ENCODE data around the gene MECP2.

MECP2 gene

GRCh38 chrX:154061801-154062200 lies 35.7 kb downstream of the MECP2 start:
- no peak for DNase-seq (ENCODE audit: low read depth)

GRCh38 chrX:154059729-154060245 lies 37.7 kb downstream of the MECP2 start:
- DNase-seq (ENCODE audit: low read depth) = no peak

DNA sequence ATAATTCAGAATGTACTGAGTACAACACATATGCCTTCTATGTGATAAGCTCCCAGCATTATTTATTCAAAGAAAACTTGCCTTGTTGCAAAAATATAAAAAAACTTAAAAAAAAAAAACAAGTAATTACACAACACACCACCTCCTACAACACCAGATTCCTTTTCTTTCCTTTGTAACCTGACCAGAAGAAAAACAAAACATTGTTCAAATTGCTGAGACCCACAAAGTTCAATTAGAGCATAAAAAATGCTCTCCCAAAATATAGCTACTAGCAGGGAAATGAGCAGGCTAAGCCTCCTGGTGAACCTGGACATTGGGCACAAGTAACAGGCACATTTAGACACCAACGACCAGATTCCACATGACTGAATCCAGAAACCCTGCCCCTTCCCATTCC lies 38.3 kb downstream of the MECP2 start:
- no peak for DNase-seq (ENCODE audit: low read depth)

DNA sequence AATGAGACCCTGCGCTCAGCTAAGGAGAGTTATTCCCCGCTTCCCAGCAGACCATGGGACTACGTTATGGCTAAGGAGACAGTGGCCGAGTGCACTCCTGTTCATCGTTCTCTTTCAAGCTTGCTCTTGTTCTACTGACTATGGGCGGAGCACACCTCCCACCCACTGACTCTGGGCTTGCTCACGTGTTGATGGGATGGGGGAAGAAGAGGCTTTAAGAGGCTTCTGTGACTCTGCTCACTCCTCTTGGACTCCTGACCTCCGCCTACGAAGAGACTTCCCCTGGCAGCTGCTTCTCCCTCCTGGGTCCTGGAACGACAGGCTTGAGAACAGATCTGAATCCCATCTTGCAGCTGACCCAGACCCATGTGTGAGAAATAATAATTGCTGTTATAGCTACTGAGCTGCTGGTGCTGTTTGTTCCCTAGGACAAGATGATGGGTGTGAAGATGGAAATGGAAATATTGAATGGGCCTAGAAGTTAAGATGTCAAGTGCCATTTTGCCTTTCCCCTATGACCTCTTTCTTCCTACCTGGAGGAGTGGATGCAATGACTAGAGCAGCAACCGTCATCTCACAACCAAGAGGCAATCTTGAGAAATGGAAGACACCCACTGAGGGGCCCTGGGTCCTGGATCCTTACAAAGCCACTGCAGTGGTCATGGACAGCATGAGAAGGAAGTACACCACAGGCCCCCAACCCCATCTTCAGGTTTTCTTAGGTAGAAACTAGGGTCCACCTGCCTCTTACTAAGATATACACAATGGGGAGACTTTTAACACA lies 39.1 kb downstream of the MECP2 start:
- DNase-seq (ENCODE audit: low read depth) = no peak

GRCh38 chrX:154057791-154058190 lies 39.7 kb downstream of the MECP2 start:
- no peak for DNase-seq (ENCODE audit: low read depth)

GRCh38 chrX:154056770-154057241 lies 40.7 kb downstream of the MECP2 start:
- no peak for DNase-seq (ENCODE audit: low read depth)

DNA sequence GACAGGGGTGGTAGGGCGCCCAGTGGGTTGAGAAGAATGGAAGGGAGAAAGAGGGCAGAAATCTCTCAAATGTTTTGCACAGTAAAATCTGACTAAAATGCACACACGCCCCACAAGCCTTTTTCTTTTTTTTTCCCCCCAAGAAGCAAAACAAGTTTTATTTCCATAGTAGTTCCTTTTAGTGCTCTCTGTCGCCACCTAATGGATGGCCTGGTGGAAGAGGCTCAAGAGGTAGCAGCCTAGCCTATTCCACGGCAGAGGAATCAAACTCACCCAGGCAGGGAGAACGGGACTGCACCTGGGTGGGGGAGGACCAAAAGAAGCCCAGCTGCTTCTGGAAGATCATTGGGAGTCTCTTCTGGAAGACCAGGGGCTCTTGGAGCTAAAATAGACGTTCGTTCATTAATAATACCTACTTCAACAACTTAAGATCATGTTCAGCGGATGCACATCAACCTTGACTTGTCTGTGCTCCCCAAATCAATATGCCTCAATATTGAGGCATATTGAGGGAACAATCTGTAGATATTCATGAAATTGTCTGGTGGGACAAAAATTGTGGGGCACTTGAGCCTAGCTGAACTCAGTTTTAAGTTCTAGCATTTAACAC lies 46.2 kb downstream of the MECP2 start:
- peak; percentile 6 for DNase-seq (ENCODE audit: low read depth)

DNA sequence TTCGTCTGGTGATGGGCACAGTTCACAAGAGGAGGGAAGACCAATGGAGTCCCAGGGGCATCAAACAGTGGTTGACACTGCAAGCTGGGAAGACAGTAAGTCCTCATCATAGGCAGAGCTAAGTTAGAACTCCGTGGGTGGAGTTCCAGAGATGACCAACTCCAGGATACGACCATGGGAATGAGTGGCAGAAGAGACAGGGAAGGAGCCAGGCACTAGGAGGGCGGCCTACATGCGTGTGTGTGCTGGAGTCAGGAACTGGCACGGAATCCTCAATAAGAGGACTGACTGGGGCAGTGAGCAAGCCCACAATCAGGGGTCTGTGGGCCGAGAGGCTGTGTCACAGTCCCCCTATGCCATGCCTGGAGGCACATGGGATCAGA lies 47.4 kb downstream of the MECP2 start:
- DNase-seq (ENCODE audit: low read depth) = no peak

DNA sequence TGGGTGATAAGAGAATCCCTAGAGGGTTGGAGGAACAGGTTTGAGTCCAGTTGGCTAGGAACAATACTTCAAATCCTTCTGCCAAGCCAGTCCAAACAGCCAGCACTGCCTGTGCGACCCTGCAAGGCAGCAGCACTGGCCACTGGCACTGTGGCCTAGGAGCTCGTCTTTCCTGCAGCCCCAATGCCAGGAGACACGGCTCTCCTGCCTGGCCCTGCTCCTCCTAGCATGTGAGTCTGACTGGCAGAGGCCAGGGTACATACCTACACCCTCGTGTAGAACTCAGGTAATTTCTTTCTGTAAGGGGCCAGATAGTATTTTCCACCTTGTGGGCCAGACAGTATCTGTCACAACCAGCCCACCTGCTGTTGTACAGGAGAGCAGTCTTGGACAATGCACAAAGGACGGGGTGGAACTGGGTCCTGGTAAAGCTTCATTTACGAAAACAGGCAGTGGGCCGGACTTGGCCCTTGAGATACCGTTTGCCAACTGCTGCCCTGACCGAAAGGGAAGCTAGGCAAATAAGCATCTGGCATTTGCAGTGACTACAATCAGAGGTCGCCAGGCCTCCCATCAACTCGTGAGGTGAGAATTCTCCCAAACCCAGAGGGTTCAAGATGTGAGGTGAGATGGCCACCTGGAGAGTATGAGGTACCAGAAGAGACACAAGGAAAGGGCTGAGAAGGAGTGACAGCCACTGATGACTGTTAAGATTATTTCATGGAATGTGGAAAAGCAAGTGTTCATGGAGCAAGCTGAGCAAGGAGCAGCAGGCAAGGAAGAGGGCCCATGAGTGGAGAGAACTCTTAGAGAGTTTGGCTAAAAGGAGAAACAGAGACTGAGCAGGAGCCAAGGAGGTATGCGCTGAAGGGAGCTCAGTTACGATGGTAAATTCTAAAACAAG lies 48.1 kb downstream of the MECP2 start:
- DNase-seq (ENCODE audit: low read depth) = no peak

- no peak for DNase-seq (ENCODE audit: low read depth)
Observed at GRCh38 chrX:154048398-154048797, 49.1 kb downstream of the MECP2 start.

DNA sequence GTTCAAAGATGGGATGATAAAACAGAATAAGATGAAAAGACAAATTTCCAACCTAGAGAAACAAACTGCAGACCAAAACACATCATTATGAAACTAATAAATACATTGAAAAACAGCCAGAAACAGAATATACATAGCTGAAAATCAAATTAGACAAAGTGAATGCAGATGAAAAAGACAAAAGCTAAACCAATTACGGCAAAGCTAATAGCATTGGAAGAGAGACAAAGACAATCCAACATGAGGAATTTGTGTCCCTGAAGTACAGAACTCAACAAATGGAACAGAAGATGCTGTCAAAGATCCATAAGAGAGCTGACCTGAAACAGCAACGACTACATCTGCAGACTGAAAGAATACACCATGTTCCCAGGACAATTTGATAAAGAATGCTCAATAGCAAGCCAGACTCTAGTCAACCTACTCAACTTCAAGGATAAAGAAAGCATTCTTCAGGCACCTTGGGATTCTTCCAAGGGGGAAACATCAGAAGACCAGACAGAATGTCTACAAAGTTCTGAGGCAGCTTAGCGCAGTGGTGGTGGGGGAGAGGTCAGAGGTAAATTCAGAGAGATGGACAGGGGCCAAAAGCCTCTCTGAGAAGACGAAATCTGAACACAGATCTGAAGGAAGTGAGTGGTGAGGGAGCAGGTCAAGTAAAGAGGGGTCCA lies 50.4 kb downstream of the MECP2 start:
- DNase-seq (ENCODE audit: low read depth) = no peak

GRCh38 chrX:154046031-154046781 lies 51.3 kb downstream of the MECP2 start:
- DNase-seq (ENCODE audit: low read depth) = no peak

- no peak for DNase-seq (ENCODE audit: low read depth)
Observed at GRCh38 chrX:154044091-154044490, 53.4 kb downstream of the MECP2 start.

GRCh38 chrX:154043003-154043763 lies 54.3 kb downstream of the MECP2 start:
- DNase-seq (ENCODE audit: low read depth) = no peak

- no peak for DNase-seq (ENCODE audit: low read depth)
Observed at GRCh38 chrX:154040863-154041262, 56.7 kb downstream of the MECP2 start.

DNA sequence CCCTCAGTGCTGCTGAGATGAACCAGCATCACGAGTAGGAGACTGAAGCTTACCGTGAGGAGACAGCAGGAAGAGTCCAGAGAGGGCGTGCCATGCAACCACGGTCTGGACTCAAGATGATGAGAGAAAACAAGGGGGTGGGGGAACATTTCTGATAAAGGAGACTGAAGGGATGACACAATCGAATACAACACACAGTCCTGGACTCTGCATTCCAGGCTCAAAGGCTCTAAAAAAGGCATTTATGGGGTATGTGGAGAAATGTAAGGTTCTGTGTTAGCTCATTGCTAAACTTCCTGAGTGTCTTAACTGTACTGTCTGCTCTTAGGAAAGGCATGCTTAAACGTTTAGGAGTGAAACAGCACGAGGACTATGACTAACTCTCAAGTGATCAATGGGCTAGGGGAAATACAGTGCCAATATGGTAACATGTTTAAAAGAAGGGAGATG lies 57.2 kb downstream of the MECP2 start:
- DNase-seq (ENCODE audit: low read depth) = no peak

DNA sequence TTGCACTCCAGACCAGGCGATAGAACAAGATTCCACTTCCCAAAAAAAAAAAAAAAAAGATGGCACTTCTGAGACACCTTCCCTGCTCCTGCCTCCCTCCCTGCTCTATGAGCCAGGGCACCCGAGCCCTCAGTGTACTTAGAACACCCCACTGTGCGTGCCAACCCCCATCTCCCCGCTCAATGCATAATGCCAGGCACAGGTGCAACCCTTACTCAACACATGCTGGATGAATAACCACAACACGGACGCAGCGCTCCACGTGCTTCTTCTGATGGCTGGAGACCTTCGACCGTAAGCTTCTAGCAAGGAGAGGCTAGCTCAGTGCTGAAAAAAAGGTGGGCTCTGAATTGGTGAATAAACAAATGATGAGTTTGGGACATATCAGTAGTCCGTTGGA lies 57.9 kb downstream of the MECP2 start:
- no peak for DNase-seq (ENCODE audit: low read depth)

- DNase-seq (ENCODE audit: low read depth) = no peak
Observed at GRCh38 chrX:154038656-154039055, 58.9 kb downstream of the MECP2 start.

GRCh38 chrX:154037754-154038153 lies 59.8 kb downstream of the MECP2 start:
- DNase-seq (ENCODE audit: low read depth) = no peak

GRCh38 chrX:154036513-154036912 lies 61.0 kb downstream of the MECP2 start:
- no peak for DNase-seq (ENCODE audit: low read depth)
